Measurements from ENCODE around the gene MATN4. TPM values are rescaled to one million over a fixed set of nuclear protein-coding genes. Genes with fewer than 3 reads are reported as not detected.

Gene MATN4
- total and polyA plus RNA-seq, 2 of the 13 experiments (the other 11 are each of a cell fraction or from before 2014, with no cell fraction given), result not detected

GRCh38 chr20:45341939-45342854, 34.1 kb upstream of the MATN4 start (continued):
- TF ChIP-seq ZNF687 (CRISPR knock-in tag; IDR thresholded peaks at IDR 0.05) (peak; percentile 93), ZNF784 (CRISPR knock-in tag; IDR thresholded peaks at IDR 0.05; ENCODE audit: borderline replicate concordance) (no peak), KDM5B (CRISPR knock-in tag; IDR thresholded peaks at IDR 0.05; ENCODE audit: borderline replicate concordance) (peak; percentile 39; the same call in 1 of the 2 replicates), ZNF546 (CRISPR knock-in tag; conservative IDR thresholded peaks at IDR 0.05) (peak; percentile 67; the same call in 1 of the 2 replicates), BCL6 (CRISPR knock-in tag; IDR thresholded peaks at IDR 0.05) (peak; percentile 58; the same call in 1 of the 2 replicates), ZNF619 (CRISPR knock-in tag; IDR thresholded peaks at IDR 0.05) (no peak; the same call in 1 of the 2 replicates), CSRNP1 (CRISPR knock-in tag; IDR thresholded peaks at IDR 0.05) (peak; percentile 73; the same call in 1 of the 2 replicates), MTF2 (CRISPR knock-in tag; IDR thresholded peaks at IDR 0.05; ENCODE audit: borderline replicate concordance) (no peak), ZNF362 (CRISPR knock-in tag; IDR thresholded peaks at IDR 0.05; ENCODE audit: borderline replicate concordance) (peak; percentile 29; the same call in 1 of the 2 replicates), ZNF331 (CRISPR knock-in tag; IDR thresholded peaks at IDR 0.05) (peak; percentile 60; the same call in 1 of the 2 replicates), IRF9 (CRISPR knock-in tag; IDR thresholded peaks at IDR 0.05; ENCODE audit: borderline replicate concordance) (peak; percentile 86), USF2 (IDR thresholded peaks at IDR 0.05; ENCODE audit: low read depth, low read length) (0 out of 2 replicates have a peak, but pooled peaks have one; percentile 25), USF2 (CRISPR knock-in tag; IDR thresholded peaks at IDR 0.05; ENCODE audit: borderline replicate concordance) (peak; percentile 70; the same call in 1 of the 2 replicates), MYC (CRISPR knock-in tag; IDR thresholded peaks at IDR 0.05; ENCODE audit: borderline replicate concordance) (peak; percentile 66; the same call in 1 of the 2 replicates), ADNP (CRISPR knock-in tag; IDR thresholded peaks at IDR 0.05) (no peak)
